ENCODE data around the gene PICALM.
A peak's percentile ranks its signal among the peaks of the same experiment; 100 is the strongest.

Gene PICALM

GRCh38 chr11:86043765-86044503, 24.9 kb downstream of the PICALM start:
- no peak for DNase-seq

- peak; percentile 14 for DNase-seq
These were observed 26.9 kb downstream of the PICALM start for GRCh38 chr11:86041975-86042378.

GRCh38 chr11:86040919-86041850, 27.7 kb downstream of the PICALM start:
- no peak for DNase-seq

- no peak for DNase-seq
These were observed 29.8 kb downstream of the PICALM start for GRCh38 chr11:86039094-86039493.

GRCh38 chr11:86037743-86038142, 31.1 kb downstream of the PICALM start:
- no peak for DNase-seq

GRCh38 chr11:86035920-86036319, 33.0 kb downstream of the PICALM start:
- DNase-seq = no peak

GRCh38 chr11:86035164-86035563, 33.7 kb downstream of the PICALM start:
- no peak for DNase-seq

GRCh38 chr11:86034710-86035109, 34.2 kb downstream of the PICALM start:
- DNase-seq = no peak

- no peak for DNase-seq
These were observed 47.5 kb downstream of the PICALM start for GRCh38 chr11:86021377-86021776.

- DNase-seq = no peak
These were observed 50.6 kb downstream of the PICALM start for GRCh38 chr11:86018249-86018648.

GRCh38 chr11:86016451-86016850, 52.4 kb downstream of the PICALM start:
- no peak for DNase-seq

GRCh38 chr11:86015699-86016098, 53.2 kb downstream of the PICALM start:
- DNase-seq = no peak

GRCh38 chr11:86014221-86014620, 54.7 kb downstream of the PICALM start:
- no peak for DNase-seq

- no peak for DNase-seq
These were observed 55.2 kb downstream of the PICALM start for GRCh38 chr11:86013713-86014112.

- DNase-seq = no peak
These were observed 57.7 kb downstream of the PICALM start for GRCh38 chr11:86011175-86011574.

GRCh38 chr11:86003654-86004053, 65.2 kb downstream of the PICALM start:
- no peak for DNase-seq

GRCh38 chr11:86002431-86002830, 66.5 kb downstream of the PICALM start:
- no peak for DNase-seq

GRCh38 chr11:85991508-85991907, 77.4 kb downstream of the PICALM start:
- DNase-seq = no peak

- no peak for DNase-seq
These were observed 79.1 kb downstream of the PICALM start for GRCh38 chr11:85989746-85990145.

GRCh38 chr11:85988780-85989179, 80.1 kb downstream of the PICALM start:
- DNase-seq = no peak

- no peak for DNase-seq
These were observed 91.1 kb downstream of the PICALM start for GRCh38 chr11:85977751-85978160.

GRCh38 chr11:85976525-85976924, 92.4 kb downstream of the PICALM start:
- DNase-seq = no peak

GRCh38 chr11:85974122-85974521, 94.8 kb downstream of the PICALM start:
- DNase-seq = no peak

- DNase-seq = no peak
These were observed 98.3 kb downstream of the PICALM start for GRCh38 chr11:85970593-85970992.
